ENCODE results near the gene HTR4. TPM values are rescaled to one million over a fixed set of nuclear protein-coding genes. Genes with fewer than 3 reads are reported as not detected.
"Not testable (repeated sequence)": the region's sequence is repeated elsewhere in the genome, so short reads cannot be mapped to it uniquely, and the experiment has no call there.

Gene HTR4
- total RNA-seq, 2 experiments from 2014 or later, result not detected

DNA sequence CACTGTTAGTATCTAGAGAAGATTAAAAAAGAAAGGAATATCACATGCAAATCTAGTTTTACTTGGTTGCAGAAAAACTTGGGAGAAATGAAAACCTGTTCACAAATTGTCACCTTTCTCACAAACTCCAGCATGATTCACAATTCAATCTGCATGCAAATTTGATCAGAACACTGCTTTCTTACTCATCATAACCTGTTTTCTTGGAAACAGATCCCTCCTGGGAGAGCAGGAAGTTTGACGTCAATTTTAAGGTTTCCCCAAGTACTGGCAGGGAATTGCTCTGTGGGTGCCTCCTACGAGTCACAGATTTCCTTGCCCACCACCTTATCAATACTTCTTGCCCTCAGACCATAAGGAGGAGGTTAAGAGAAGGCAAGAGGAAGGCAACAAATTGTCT lies 30.2 kb upstream of the HTR4 start:
- Mint-ChIP-seq H3K36me3 (ENCODE audit: low read depth) (no peaks in the 10 kb centered on the region), H3K4me3 (no peak overlapping the region), H3K4me1 (no peaks in the 10 kb centered on the region), H3K27me3 (peaks cover 4% of the 10 kb centered on the region), H3K27ac (no peak overlapping the region), H3K9me3 (peaks cover 2% of the 10 kb centered on the region)
- CTCF ChIA-PET, result no interaction called here
- POLR2A ChIA-PET, result no interaction called here
- DNase-seq, result no peak

GRCh38 chr5:148683651-148684050 lies 29.3 kb upstream of the HTR4 start:
- Mint-ChIP-seq H3K27me3 (no peaks in the 10 kb centered on the region), H3K9me3 (peaks cover 2% of the 10 kb centered on the region), H3K27ac (no peak overlapping the region), H3K4me3 (no peak overlapping the region), H3K36me3 (ENCODE audit: low read depth) (no peaks in the 10 kb centered on the region), H3K4me1 (no peaks in the 10 kb centered on the region)
- ChIA-PET CTCF (no interaction called here), POLR2A (no interaction called here)
- no peak for DNase-seq

DNA sequence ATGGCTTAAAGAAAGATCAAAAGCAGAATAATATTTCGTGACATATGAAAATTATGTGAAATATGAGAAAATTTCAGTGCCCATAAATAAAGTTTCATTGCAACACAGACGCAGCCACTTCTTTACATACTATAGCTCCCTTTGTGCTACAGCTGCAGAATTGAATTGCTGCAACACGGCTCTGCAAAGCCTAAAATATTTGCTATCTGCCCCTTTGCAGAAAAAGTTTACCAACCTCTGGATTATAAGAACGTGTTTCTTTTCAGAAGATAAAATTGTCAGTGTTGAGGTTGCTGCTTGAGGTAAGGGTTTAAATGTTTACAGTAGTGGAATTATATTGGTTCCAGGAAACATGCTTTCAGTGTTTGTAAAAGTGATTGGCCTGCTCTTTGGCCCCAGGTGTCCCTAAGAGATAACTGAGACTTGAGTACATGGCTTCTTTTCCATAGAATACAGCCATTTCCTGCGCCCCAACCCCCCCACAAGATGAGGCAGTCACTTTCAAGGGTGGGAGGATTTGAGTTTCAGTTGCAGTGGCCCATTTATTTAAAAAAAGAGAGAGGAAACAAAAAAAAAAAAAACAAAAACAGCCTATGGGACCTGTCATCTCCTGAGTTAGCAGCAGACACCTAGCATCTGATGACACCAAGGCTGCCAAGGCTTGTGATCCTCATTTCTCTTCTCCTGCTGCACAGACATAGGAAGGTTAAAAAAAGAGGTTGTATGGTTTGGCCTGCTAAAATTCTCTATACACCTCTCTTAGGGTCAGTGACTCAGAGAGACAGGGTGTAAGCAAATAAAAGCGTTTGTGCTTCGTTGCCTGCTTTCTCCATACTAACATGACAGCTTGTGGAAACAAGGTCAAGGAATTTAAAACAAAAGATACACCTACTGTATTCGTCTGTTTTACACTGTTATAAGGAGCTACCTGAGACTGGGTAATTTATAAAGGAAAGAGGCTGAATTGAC lies 28.0 kb upstream of the HTR4 start:
- CTCF ChIA-PET, result no interaction called here
- Mint-ChIP-seq H3K36me3 (ENCODE audit: low read depth) (no peaks in the 10 kb centered on the region), H3K4me3 (no peak overlapping the region), H3K27ac (no peak overlapping the region), H3K27me3 (no peaks in the 10 kb centered on the region), H3K9me3 (no peaks in the 10 kb centered on the region), H3K4me1 (no peaks in the 10 kb centered on the region)
- POLR2A ChIA-PET, result no interaction called here
- no peak for DNase-seq

DNA sequence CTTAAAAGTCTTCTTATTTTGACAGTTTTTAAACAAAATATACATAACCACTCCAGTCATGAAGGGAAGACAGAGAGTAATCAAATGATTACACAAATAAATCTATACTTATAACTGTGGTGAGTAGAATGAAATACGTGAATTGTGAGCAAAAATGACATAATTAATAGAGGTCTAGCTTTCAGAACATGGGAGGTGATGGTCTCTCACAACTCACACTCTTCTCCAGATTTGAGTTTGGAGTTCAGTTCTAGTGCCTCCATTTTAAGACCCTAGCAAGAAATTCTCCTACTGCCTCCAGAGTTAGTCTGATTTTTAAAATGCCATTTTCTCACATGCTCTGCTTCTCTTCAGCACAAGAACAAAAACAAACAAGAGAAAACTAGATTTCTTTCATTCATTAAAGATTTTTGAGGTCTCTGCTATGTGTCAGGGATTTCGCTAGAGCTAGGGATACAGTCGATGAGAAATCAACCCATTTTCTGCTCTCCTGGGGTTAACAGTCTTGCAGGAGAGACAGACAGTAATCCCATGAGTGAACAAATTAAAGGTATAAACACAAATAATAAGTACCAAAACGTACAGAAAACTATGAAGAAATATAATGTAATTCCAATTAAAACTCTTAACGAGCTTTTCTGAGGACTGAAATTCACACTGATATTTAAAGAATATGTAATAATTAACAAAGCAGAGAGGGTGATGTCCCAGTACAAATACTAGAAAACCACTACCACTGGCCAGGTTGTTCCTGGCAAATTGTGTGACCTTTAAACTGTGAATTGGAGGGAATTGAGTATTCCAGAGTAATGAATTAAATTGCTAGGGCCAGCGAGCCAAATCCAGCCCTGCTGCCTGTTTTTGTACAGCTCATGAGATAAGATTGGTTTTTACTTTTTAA lies 27.1 kb upstream of the HTR4 start:
- Mint-ChIP-seq H3K27ac (no peak overlapping the region), H3K4me3 (no peak overlapping the region), H3K4me1 (no peaks in the 10 kb centered on the region), H3K27me3 (no peaks in the 10 kb centered on the region), H3K36me3 (ENCODE audit: low read depth) (no peaks in the 10 kb centered on the region), H3K9me3 (no peaks in the 10 kb centered on the region)
- no peak for DNase-seq
- POLR2A ChIA-PET, result no interaction called here
- CTCF ChIA-PET, result no interaction called here

GRCh38 chr5:148673704-148674103 lies 19.4 kb upstream of the HTR4 start:
- H3K4me1 Mint-ChIP-seq; CTCF ChIA-PET; H3K27me3 Mint-ChIP-seq; H3K9me3 Mint-ChIP-seq; H3K36me3 Mint-ChIP-seq (ENCODE audit: low read depth); DNase-seq; H3K27ac Mint-ChIP-seq; H3K4me3 Mint-ChIP-seq; POLR2A ChIA-PET: not testable (repeated sequence)

- no peak for DNase-seq
- peaks cover 6% of the 10 kb centered on the region for H3K27me3 Mint-ChIP-seq
- no peak overlapping the region for H3K27ac Mint-ChIP-seq
- H3K4me3 Mint-ChIP-seq, result no peak overlapping the region
- no peaks in the 10 kb centered on the region for H3K36me3 Mint-ChIP-seq (ENCODE audit: low read depth)
- H3K9me3 Mint-ChIP-seq, result no peaks in the 10 kb centered on the region
- H3K4me1 Mint-ChIP-seq, result no peaks in the 10 kb centered on the region
- CTCF ChIA-PET, result interaction anchor here (0.6 kb wide), 1 partner anchor 13 kb away, joined by 4 read pairs; no protein-coding TSS in a partner anchor
- POLR2A ChIA-PET, result no interaction called here
These were observed 12.0 kb upstream of the HTR4 start for GRCh38 chr5:148666353-148666752.

GRCh38 chr5:148665431-148665830 lies 11.1 kb upstream of the HTR4 start:
- Mint-ChIP-seq H3K27me3 (peaks cover 10% of the 10 kb centered on the region), H3K27ac (no peak overlapping the region), H3K4me1 (no peaks in the 10 kb centered on the region), H3K4me3 (no peak overlapping the region), H3K36me3 (ENCODE audit: low read depth) (no peaks in the 10 kb centered on the region), H3K9me3 (no peaks in the 10 kb centered on the region)
- POLR2A ChIA-PET, result no interaction called here
- CTCF ChIA-PET, result no interaction called here
- DNase-seq, result no peak

DNA sequence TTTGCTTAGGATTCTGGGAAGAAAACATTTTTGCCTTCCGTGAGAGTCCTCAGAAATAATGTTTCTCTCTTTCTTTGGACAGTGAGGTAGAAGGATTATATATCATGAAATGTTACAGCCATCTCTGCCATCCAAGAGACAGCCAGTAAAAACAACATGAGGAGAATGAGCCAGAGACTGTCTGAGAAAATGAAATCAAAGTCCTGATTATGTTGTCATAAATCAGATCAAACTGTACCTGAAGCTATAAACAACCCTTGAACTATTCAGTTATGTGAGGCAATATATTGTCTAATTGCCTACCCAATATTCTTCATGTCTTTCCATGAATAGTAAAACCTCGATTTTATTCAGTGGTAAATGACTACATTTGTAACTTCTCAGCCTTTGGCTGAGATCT lies 9.2 kb upstream of the HTR4 start:
- no peak for DNase-seq
- CTCF ChIA-PET, result no interaction called here
- Mint-ChIP-seq H3K4me1 (no peaks in the 10 kb centered on the region), H3K27ac (no peak overlapping the region), H3K27me3 (peaks cover 23% of the 10 kb centered on the region), H3K4me3 (no peak overlapping the region), H3K36me3 (ENCODE audit: low read depth) (no peaks in the 10 kb centered on the region), H3K9me3 (no peaks in the 10 kb centered on the region)
- POLR2A ChIA-PET, result no interaction called here

DNA sequence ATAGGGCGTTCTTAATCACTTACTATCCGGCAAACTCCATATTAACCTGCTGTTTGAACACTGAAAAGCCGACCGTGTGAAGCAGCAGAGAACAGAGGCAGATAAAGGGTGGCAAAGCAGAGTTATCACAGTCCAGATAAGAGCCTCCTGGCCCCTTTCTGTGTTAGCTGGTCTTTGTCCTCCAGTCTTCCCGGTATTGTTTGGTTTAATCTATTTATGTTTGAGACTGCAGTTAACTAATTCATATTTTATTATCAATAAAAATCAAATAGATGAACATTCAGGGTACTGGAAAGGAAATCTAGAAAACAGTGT lies 6.0 kb upstream of the HTR4 start:
- DNase-seq, result no peak
- H3K27ac Mint-ChIP-seq, result no peak overlapping the region

DNA sequence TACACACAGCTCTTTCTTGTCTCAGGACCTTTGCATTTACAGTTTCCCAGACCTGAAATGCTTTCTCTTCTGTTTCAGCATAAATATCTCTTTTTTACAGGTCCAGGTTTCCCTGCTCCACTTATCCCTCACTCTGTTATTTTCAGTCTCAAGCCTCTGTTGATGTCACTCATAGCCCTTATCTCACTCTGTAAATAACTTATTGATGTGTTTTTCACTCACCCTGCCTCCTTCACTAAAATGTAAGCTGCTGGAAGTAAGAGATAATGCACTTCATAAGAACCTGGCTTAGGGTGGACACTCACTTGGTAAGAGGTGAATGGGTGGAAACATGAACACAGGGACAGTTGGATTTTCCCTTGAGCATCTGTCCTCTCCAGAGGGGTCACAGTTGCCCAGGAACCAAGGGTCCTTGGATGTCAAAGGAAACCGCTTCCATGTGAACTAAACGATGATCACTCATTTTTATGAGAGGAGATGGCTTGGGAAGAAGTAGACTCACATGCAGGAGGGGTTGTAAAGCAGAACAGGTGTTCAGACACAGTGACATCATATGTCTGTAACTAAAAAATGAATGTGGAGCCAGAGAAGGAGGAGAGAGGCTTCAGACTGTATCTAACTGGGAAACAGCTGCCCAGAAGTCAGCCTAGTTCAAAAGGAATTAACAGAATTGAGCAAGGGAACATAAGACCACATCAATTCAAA lies 5.5 kb upstream of the HTR4 start:
- H3K36me3 Mint-ChIP-seq (ENCODE audit: low read depth), result no peaks in the 10 kb centered on the region
- H3K4me1 Mint-ChIP-seq, result no peaks in the 10 kb centered on the region
- no peaks in the 10 kb centered on the region for H3K9me3 Mint-ChIP-seq
- POLR2A ChIA-PET, result no interaction called here
- H3K27ac Mint-ChIP-seq, result no peak overlapping the region
- CTCF ChIA-PET, result no interaction called here
- H3K4me3 Mint-ChIP-seq, result no peak overlapping the region
- H3K27me3 Mint-ChIP-seq, result peaks cover 40% of the 10 kb centered on the region
- no peak for DNase-seq

More for the DNA sequence above, 6.0 kb upstream of the HTR4 start:
- H3K9me3 Mint-ChIP-seq, result no peaks in the 10 kb centered on the region
- no peaks in the 10 kb centered on the region for H3K36me3 Mint-ChIP-seq (ENCODE audit: low read depth)
- H3K4me1 Mint-ChIP-seq, result no peaks in the 10 kb centered on the region
- H3K27me3 Mint-ChIP-seq, result peaks cover 37% of the 10 kb centered on the region
- ChIA-PET CTCF (no interaction called here), POLR2A (no interaction called here)
- no peak overlapping the region for H3K4me3 Mint-ChIP-seq

DNA sequence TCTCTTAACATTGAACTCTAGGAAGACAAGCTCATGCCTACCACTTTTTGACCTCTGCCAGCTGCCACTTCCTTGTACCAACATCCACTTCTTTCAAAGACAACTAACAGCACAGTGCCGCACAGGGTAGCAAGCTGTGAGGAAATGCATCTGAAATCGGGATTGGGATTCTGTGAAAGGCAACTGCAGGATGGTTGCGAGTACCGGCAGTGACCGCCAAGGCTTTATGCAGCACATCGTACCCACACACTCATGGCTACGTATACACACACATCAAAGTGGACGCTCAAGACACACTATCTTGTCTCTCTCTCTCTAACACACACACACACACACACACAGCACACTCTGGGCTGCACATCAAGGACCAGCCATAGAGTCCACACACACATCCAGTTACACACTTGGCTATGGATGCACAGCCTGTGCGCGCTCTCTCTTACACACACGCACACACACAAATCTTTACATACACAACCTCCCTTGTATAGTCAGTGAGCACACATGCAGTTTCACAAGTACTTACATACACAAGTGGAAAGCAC lies 964 bp downstream of the HTR4 start:
- Mint-ChIP-seq H3K27me3 (peaks cover 46% of the 10 kb centered on the region), H3K27ac (no peak overlapping the region)

GRCh38 chr5:148651528-148651927 lies 2.8 kb downstream of the HTR4 start:
- no peaks in the 10 kb centered on the region for H3K4me1 Mint-ChIP-seq
- DNase-seq, result no peak
- no peaks in the 10 kb centered on the region for H3K9me3 Mint-ChIP-seq
- ChIA-PET CTCF (no interaction called here), POLR2A (no interaction called here)
- no peaks in the 10 kb centered on the region for H3K36me3 Mint-ChIP-seq (ENCODE audit: low read depth)
- peaks cover 46% of the 10 kb centered on the region for H3K27me3 Mint-ChIP-seq
- H3K27ac Mint-ChIP-seq, result no peak overlapping the region
- H3K4me3 Mint-ChIP-seq, result no peak overlapping the region

More for the DNA sequence above, 964 bp downstream of the HTR4 start:
- Mint-ChIP-seq H3K9me3 (no peaks in the 10 kb centered on the region), H3K36me3 (ENCODE audit: low read depth) (no peaks in the 10 kb centered on the region), H3K4me3 (no peak overlapping the region), H3K4me1 (no peaks in the 10 kb centered on the region)
- no peak for DNase-seq
- CTCF ChIA-PET, result no interaction called here
- POLR2A ChIA-PET, result no interaction called here

DNA sequence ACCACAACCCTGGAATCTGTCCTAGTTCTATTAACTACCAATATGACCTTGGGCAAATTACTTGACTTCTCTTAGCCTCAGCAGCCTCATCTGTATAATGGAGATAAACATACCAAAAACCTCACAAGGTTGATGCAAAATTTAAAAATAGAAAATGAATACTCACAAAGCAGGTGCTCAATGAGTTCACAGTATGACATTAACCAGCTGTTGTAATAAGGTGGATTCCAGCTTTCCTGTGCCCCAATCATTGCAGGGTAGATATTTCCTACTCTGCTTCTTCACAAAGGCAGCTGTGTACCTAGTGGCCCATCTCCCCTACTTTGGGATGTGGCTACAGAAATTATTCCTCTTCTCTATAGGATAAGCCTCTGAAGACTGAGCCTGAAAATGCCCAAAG lies 8.8 kb downstream of the HTR4 start:
- no peak for DNase-seq
- CTCF ChIA-PET, result no interaction called here
- peaks cover 19% of the 10 kb centered on the region for H3K27me3 Mint-ChIP-seq
- no peaks in the 10 kb centered on the region for H3K4me1 Mint-ChIP-seq
- no peak overlapping the region for H3K27ac Mint-ChIP-seq
- H3K36me3 Mint-ChIP-seq (ENCODE audit: low read depth), result no peaks in the 10 kb centered on the region
- H3K4me3 Mint-ChIP-seq, result no peak overlapping the region
- no peaks in the 10 kb centered on the region for H3K9me3 Mint-ChIP-seq
- POLR2A ChIA-PET, result no interaction called here

All from activated CD4-positive, alpha-beta T cell treated with anti-CD3 and anti-CD28 coated beads, Interleukin-2, amount 10 ng/mL, durations not matched to agents 7 days and 5 days (primary cell).